ENCODE results near the gene PC.
A peak's percentile ranks its signal among the peaks of the same experiment; 100 is the strongest.

The PC gene

GRCh38 chr11:66934950-66935779 lies 23.0 kb downstream of the PC start:
- no peak overlapping the region for H3K4me3 ChIP-seq (ENCODE audit: low read depth, low read length)
- ChIA-PET CTCF (interaction anchor here (1.0 to 2.3 kb wide), 3 partner anchors 12 to 52 kb away, joined by 3 to 7 read pairs (median 4); no protein-coding TSS in a partner anchor), POLR2A (interaction anchor here (0.9 kb wide), 1 partner anchor 10 kb away, joined by 3 read pairs; no protein-coding TSS in a partner anchor)
- DNase-seq (ENCODE audit: low read depth, low spot score): peak; percentile 74
- no peak for TF ChIP-seq CTCF (IDR thresholded peaks at IDR 0.05; ENCODE audit: insufficient read depth, low read length, missing control alignments)

GRCh38 chr11:66933531-66933930 lies 24.7 kb downstream of the PC start:
- H3K4me3 ChIP-seq (ENCODE audit: low read depth, low read length): no peak overlapping the region
- no peak for TF ChIP-seq CTCF (IDR thresholded peaks at IDR 0.05; ENCODE audit: insufficient read depth, low read length, missing control alignments)
- ChIA-PET CTCF (interaction anchor here (1.2 to 2.3 kb wide), 2 partner anchors 16 to 51 kb away, joined by 6 to 7 read pairs; no protein-coding TSS in a partner anchor), POLR2A (no interaction called here)
- DNase-seq (ENCODE audit: low read depth, low spot score): no peak

- no peak overlapping the region for H3K4me3 ChIP-seq (ENCODE audit: low read depth, low read length)
- ChIA-PET POLR2A (no interaction called here), CTCF (interaction anchor here (1.2 kb wide), 1 partner anchor 15 kb away, joined by 6 read pairs; no protein-coding TSS in a partner anchor)
- TF ChIP-seq CTCF (IDR thresholded peaks at IDR 0.05; ENCODE audit: insufficient read depth, low read length, missing control alignments): no peak
- DNase-seq (ENCODE audit: low read depth, low spot score): no peak
Measured at GRCh38 chr11:66932543-66932942, 25.6 kb downstream of the PC start.

- DNase-seq (ENCODE audit: low read depth, low spot score): no peak
- no peak overlapping the region for H3K4me3 ChIP-seq (ENCODE audit: low read depth, low read length)
- TF ChIP-seq CTCF (IDR thresholded peaks at IDR 0.05; ENCODE audit: insufficient read depth, low read length, missing control alignments): no peak
- CTCF ChIA-PET: no interaction called here
- POLR2A ChIA-PET: no interaction called here
Measured at GRCh38 chr11:66929753-66930152, 28.4 kb downstream of the PC start.

GRCh38 chr11:66924272-66924671 lies 33.9 kb downstream of the PC start:
- POLR2A ChIA-PET: no interaction called here
- no peak for DNase-seq (ENCODE audit: low read depth, low spot score)
- CTCF ChIA-PET: no interaction called here
- no peak overlapping the region for H3K4me3 ChIP-seq (ENCODE audit: low read depth, low read length)
- no peak for TF ChIP-seq CTCF (IDR thresholded peaks at IDR 0.05; ENCODE audit: insufficient read depth, low read length, missing control alignments)

GRCh38 chr11:66922551-66922950 lies 35.6 kb downstream of the PC start:
- CTCF ChIA-PET: interaction anchor here (0.9 kb wide), 1 partner anchor 13 kb away, joined by 4 read pairs; no protein-coding TSS in a partner anchor
- POLR2A ChIA-PET: no interaction called here
- DNase-seq (ENCODE audit: low read depth, low spot score): no peak
- TF ChIP-seq CTCF (IDR thresholded peaks at IDR 0.05; ENCODE audit: insufficient read depth, low read length, missing control alignments): no peak
- no peak overlapping the region for H3K4me3 ChIP-seq (ENCODE audit: low read depth, low read length)
